ENCODE measurements around the gene BPIFA2.
"Not testable (repeated sequence)": the region's sequence is repeated elsewhere in the genome, so short reads cannot be mapped to it uniquely, and the experiment has no call there.

The BPIFA2 gene, protein sequence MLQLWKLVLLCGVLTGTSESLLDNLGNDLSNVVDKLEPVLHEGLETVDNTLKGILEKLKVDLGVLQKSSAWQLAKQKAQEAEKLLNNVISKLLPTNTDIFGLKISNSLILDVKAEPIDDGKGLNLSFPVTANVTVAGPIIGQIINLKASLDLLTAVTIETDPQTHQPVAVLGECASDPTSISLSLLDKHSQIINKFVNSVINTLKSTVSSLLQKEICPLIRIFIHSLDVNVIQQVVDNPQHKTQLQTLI

DNA sequence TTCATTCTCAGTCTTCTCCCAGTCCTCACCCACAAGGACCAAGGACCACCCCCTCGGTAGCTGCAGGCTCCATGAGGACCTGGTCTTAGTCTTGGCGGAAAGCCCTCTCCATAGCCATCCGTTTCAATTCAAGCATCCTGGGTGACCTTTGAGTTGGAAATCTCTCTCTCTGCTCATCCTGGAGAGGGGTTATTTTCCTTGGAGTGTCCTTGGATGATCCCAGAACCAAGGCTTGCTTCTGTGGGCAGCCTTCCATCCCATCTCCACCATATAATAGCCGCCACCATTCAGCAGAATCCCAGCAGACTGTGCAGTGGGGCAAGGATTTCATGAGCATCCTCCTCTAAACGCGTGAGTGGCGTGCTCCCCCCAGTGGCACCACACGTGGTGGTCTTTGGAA, at the start of gene BPIFA2:
Gene BPIFA2, plus strand, starts transcription at position 301 of the 400 bp plus-strand sequence. CDS start 987 bp downstream, outside the sequence.
- in situ Hi-C loops (cut with MboI; ENCODE audit: low sequenced_read_pairs), result no loop called here

- in situ Hi-C loops (cut with MboI; ENCODE audit: low sequenced_read_pairs), result no loop called here
Measured at GRCh38 chr20:33119725-33120720, 47.9 kb upstream of the BPIFA2 start.

DNA sequence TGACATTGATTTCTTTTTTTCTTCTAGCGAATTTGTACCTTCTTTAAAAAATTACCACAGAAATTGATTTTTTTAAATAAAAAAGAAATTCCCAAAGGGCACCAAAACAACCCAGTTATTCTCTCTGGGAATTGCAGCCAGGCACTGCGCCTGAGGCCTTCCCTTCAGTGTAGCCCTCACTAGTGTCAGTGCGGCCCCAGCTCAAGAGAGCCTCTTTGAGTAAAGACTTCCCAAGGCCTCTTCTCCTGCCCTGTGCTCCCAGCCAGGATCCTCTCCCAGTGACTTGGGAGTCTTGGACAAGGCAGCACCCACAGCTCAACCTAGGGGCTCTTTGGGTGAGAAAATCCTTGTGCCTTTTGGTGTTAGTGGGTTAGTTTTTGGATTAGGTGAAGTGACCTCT, 47.0 kb upstream of the BPIFA2 start:
- in situ Hi-C loops (cut with MboI; ENCODE audit: low sequenced_read_pairs), result no loop called here

DNA sequence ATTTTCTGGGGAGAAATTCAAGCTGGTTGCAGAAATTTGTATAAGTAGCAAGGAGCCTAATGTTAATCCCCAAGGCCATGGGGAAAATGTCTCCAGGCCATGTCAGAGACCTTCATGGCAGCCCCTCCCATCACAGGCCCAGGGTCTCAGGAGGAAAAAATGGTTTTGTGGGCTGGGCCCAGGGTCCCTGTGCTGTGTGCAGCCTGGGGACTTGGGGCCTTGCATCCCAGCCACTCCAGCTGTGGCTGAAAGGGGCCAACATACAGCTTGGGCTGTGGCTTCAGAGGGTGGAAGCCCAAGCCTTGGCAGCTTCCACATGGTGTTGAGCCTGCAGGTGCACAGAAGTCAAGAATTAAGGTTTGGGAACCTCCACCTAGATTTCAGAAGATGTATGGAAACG, 45.7 kb upstream of the BPIFA2 start:
- in situ Hi-C loops (cut with MboI; ENCODE audit: low sequenced_read_pairs), result not testable (repeated sequence)

- in situ Hi-C loops (cut with MboI; ENCODE audit: low sequenced_read_pairs), result no loop called here
Measured at GRCh38 chr20:33124261-33124660, 43.7 kb upstream of the BPIFA2 start.

GRCh38 chr20:33124994-33125393, 43.0 kb upstream of the BPIFA2 start:
- in situ Hi-C loops (cut with MboI; ENCODE audit: low sequenced_read_pairs), result loop anchor here (25.0 kb wide), 1 partner anchor 112 kb away; the partner anchor contains the start of gene BPIFA1

DNA sequence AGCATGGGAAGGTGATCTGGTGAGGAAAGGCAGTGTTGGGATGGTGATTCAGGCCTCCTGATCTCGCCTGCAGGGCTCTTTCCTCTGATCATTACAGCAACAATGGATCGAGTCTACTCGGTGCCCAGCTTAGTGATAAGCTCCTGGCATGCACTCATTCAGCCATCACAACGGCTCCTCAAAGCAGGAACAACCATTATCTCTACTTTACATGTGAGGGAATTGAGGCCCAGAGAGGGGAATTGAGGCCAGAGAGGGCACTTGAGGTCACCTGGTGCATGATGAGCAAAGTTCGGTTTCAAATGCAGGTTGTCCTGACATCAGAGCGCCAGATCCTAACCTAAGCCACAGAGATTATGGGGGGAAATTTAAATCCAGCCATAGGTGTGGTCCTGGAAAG, 42.0 kb upstream of the BPIFA2 start:
- in situ Hi-C loops (cut with MboI; ENCODE audit: low sequenced_read_pairs), result loop anchor here (25.0 kb wide), 1 partner anchor 111 kb away; the partner anchor contains the start of gene BPIFA1

GRCh38 chr20:33127422-33128097, 40.4 kb upstream of the BPIFA2 start:
- in situ Hi-C loops (cut with MboI; ENCODE audit: low sequenced_read_pairs), result loop anchor here (25.0 kb wide), 1 partner anchor 110 kb away; the partner anchor contains the start of gene BPIFA1

- in situ Hi-C loops (cut with MboI; ENCODE audit: low sequenced_read_pairs), result loop anchor here (25.0 kb wide), 1 partner anchor 107 kb away; the partner anchor contains the start of gene BPIFA1
Measured at GRCh38 chr20:33130568-33131061, 37.3 kb upstream of the BPIFA2 start.

DNA sequence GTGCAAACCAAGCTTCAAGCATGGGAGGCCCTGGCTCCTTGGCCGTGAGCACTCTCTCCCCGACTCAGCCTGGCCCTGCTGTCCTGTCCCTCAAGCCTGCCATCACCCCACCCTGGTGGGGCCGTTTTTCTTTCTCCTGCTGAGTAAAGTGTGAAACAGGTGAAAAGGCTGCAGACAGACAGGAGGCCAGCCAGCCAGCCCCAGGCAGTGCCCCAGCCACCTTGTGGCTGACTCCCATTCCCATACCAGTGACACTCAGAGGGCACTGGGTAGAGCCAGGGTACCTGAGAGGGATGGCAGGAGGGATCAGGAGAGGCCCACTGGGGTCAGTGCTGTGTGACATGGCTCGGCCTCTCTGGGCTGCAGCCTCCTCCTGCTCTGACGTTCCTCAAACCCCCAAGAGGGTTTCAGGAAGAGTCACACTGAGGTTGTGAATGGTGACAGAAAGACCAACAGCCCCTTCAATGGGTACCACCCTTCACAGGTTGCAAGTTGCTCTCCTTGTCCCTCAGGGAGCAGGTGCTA, 35.9 kb upstream of the BPIFA2 start:
- in situ Hi-C loops (cut with MboI; ENCODE audit: low sequenced_read_pairs), result loop anchor here (25.0 kb wide), 1 partner anchor 105 kb away; the partner anchor contains the start of gene BPIFA1

DNA sequence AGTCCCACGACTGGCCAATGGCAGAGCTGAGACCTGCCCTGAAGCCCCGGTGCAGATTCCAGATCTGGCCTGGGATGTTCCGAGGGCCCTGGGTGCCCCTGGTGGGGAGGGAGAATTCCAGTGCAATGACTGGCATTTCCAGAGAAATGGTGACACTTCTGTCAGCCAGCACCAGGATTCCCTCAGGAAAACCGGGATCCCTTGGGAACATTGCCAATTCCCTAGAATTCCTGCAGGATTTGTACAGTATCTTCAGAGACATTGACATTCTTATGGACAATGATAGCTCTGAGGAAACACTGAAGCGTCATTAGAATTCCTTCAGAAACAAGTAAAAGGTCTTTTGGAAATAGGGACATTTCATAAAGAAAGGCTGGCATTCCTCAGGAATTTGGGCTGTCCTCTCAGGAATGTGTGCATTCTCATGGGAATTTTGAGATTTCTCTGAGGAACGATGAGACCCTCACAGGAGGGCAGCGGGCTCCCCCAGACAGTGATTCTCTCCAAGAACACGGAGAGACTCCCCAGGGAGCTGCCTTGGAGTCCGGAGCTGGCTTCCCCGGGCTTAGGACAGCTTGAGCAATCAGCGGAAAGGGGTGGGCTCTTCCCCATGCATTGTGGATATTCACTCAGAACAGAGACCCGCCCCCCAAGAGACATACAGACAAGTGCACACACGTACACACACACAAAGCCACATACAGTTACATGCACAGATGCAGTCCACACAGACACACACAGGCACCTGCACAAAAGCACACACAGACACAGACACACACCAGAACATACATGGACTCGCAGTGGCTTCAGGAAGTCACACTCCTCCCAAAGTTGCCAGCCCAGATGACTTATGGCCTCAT, 35.2 kb upstream of the BPIFA2 start:
- in situ Hi-C loops (cut with MboI; ENCODE audit: low sequenced_read_pairs), result loop anchor here (25.0 kb wide), 1 partner anchor 105 kb away; the partner anchor contains the start of gene BPIFA1

DNA sequence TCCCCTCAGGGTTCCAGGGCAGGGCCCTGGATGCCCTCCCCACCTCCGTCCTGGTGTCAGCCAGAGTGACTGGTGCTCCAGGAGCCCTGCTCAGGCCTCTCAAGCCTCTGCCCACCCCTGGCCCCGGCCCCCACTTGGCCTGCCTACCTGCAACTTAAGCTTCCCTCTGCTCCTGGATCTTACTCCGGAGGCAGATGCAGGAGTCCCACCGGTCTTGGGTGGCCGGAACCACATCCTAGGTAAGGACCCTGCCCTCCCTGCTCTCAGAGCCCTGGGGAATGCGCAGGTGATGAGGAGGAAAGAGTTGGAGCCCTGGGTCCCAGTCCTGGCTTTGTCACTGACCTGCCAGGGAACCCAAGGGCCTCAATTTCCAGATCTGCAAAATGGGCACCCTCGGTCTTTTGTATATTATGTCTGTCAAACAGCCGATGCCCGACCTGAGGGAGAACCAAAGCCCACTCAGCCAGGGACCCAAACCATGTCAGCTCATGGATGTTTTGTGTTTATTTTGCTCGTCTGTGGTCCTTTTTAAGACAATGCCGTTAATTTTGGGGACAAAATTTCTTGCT, 34.5 kb upstream of the BPIFA2 start:
- in situ Hi-C loops (cut with MboI; ENCODE audit: low sequenced_read_pairs), result loop anchor here (25.0 kb wide), 1 partner anchor 104 kb away; the partner anchor contains the start of gene BPIFA1

DNA sequence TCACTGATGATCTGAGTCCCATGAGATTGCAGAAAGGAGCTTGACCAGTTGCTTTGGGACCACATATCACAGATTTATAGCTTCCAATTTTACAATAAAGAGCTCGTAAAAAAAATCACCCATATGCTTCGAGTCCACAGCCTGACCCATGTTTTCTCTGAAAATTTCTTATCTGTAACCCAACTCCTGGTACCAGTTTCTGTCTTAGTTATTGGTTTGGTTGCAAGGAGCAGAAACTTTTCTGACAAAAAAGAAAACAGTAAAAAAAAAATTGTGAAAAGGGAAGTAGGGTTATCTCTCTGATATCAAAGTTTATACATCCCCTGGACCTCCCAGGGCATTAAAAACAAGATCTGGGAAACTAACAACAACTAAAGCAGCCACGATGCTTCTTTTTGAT, 30.8 kb upstream of the BPIFA2 start:
- in situ Hi-C loops (cut with MboI; ENCODE audit: low sequenced_read_pairs), result loop anchor here (25.0 kb wide), 1 partner anchor 100 kb away; the partner anchor contains the start of gene BPIFA1

DNA sequence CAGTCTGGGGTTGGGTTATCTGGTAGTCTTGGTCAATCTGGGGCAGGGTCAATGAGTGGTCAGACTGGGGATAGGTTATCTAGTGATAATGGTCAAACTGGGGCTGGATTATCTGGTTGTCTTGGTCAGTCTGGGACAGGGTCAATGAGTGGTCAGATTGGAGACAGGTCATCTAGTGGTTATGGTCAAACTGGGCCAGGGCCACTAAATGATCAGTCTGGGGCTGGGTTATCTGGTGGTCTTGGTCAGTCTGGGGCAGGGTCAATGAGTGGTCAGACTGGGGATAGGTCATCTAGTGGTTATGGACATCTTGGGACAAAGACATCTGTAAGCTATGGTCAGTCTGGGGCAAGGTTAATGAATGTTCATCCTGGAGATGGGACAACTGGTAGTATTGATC, 28.5 kb upstream of the BPIFA2 start:
- in situ Hi-C loops (cut with MboI; ENCODE audit: low sequenced_read_pairs), result loop anchor here (25.0 kb wide), 1 partner anchor 98 kb away; the partner anchor contains the start of gene BPIFA1

GRCh38 chr20:33145521-33145920, 22.4 kb upstream of the BPIFA2 start:
- in situ Hi-C loops (cut with MboI; ENCODE audit: low sequenced_read_pairs), result loop anchor here (25.0 kb wide), 1 partner anchor 92 kb away; the partner anchor contains the start of gene BPIFA1

DNA sequence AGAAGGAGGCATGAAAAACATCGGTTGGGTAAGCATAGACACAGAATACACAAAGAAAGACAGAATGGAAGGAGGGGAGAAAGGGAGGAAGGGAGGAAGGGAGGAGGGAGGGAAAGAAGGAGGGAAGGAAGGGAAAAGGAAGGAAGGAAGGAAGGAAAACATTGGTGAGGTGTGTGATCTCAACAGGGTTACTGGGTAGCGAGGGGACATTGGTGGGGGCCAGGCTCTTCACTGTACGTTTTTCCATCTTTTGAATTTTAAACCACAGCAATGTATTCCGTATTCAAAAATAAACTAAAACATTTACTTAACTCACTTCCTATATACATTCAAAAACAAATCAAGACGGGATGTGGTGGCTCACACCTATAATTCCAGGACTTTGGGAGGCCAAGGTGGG, 20.7 kb upstream of the BPIFA2 start:
- in situ Hi-C loops (cut with MboI; ENCODE audit: low sequenced_read_pairs), result loop anchor here (25.0 kb wide), 1 partner anchor 90 kb away; the partner anchor contains the start of gene BPIFA1

DNA sequence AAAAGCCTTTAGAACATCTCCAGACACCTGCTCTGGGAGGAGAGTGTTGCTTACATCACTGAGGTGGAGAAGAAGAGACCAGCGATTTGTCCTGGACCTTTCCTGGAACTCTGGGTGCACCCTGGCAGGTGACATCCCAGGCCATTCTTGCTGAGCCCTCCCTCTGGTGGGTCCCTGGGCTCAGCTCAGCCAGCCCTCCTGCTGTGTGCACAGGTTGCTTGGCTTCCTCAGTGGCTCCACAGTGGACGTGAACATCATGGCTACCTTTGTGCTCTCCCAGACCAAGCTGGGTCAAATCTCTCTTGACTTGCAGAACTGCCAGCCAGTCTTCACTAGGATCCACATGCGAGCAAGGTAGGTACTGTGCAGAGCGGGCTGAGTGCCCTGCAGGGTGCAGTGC, 19.9 kb upstream of the BPIFA2 start:
- in situ Hi-C loops (cut with MboI; ENCODE audit: low sequenced_read_pairs), result loop anchor here (25.0 kb wide), 1 partner anchor 89 kb away; the partner anchor contains the start of gene BPIFA1

GRCh38 chr20:33154252-33154651, 13.7 kb upstream of the BPIFA2 start:
- in situ Hi-C loops (cut with MboI; ENCODE audit: low sequenced_read_pairs), result no loop called here

Data from HL-60/S4 treated with retinoic acid at 250 ng/mL for 4 days and 3 days (cell line).